Mesenchymal stem cell (in vitro differentiated cells and primary cell): ENCODE results near the gene TNFSF12.
A peak's percentile ranks its signal among the peaks of the same experiment; 100 is the strongest.

ENCODE experiments used
- DNase-seq: peaks from one replicate; pipeline ENCODE4 v3.0.0-alpha.2; 2013
- H2AFZ ChIP-seq: one replicate; pipeline ENCODE4 v1.6.1; 2013; ENCODE audit warnings: low read depth, mild to moderate bottlenecking, control low read depth, inconsistent platforms, low read length, moderate library complexity
- H2AK5ac ChIP-seq: 2 replicates; pipeline ENCODE4 v1.6.1; 2013; ENCODE audit warnings: low read length, moderate library complexity, mild to moderate bottlenecking, inconsistent platforms; ENCODE audit not compliant: severe bottlenecking
- H2BK120ac ChIP-seq: one replicate; pipeline ENCODE4 v1.6.1; 2013; ENCODE audit warnings: low read depth, mild to moderate bottlenecking, inconsistent platforms, low read length, moderate library complexity
- H2BK12ac ChIP-seq, 2 experiments: one replicate each; pipeline ENCODE4 v1.6.1; 2013; ENCODE audit warnings: inconsistent platforms in 2 of 2, low read length in 2 of 2, mild to moderate bottlenecking in 2 of 2, moderate library complexity in 2 of 2, control low read depth in 1 of 2
- H2BK15ac ChIP-seq: one replicate; pipeline ENCODE4 v1.6.1; 2013; ENCODE audit warnings: mild to moderate bottlenecking, low read depth, inconsistent platforms; ENCODE audit not compliant: poor library complexity, severe bottlenecking
- H2BK5ac ChIP-seq: 2 replicates; pipeline ENCODE4 v1.6.1; 2013; ENCODE audit warnings: low read depth, mild to moderate bottlenecking, low read length, control low read depth, inconsistent platforms; ENCODE audit not compliant: poor library complexity, severe bottlenecking
- H3K14ac ChIP-seq, 2 experiments: one replicate each; pipeline ENCODE4 v1.6.1; 2013; ENCODE audit warnings: inconsistent platforms in 2 of 2, low read length in 2 of 2, control low read depth in 1 of 2, mild to moderate bottlenecking in 1 of 2, moderate library complexity in 1 of 2
- H3K18ac ChIP-seq, 2 experiments: one replicate each; pipeline ENCODE4 v1.6.1; 2013; ENCODE audit warnings: inconsistent platforms in 2 of 2, low read length in 2 of 2, control low read depth in 1 of 2, low read depth in 1 of 2, mild to moderate bottlenecking in 1 of 2
- H3K23ac ChIP-seq, 2 experiments: one replicate each; pipeline ENCODE4 v1.6.1; 2013; ENCODE audit warnings: inconsistent platforms in 2 of 2, low read length in 2 of 2, mild to moderate bottlenecking in 2 of 2, moderate library complexity in 2 of 2, control low read depth in 1 of 2
- H3K27ac ChIP-seq: 2 replicates; pipeline ENCODE4 v1.5.1; 2013; ENCODE audit warnings: mild to moderate bottlenecking, moderate library complexity, low read length, control low read depth, inconsistent platforms; ENCODE audit not compliant: poor library complexity, severe bottlenecking
- H3K27me3 ChIP-seq, 2 experiments: 2 replicates each; pipeline versions ENCODE4 v1.6.1 to v1.7.0; 2013; ENCODE audit warnings: low read length in 2 of 2, mild to moderate bottlenecking in 2 of 2, moderate library complexity in 2 of 2, control low read depth in 1 of 2, inconsistent platforms in 1 of 2; ENCODE audit not compliant: control insufficient read depth in 1 of 2, insufficient read depth in 1 of 2
- H3K36me3 ChIP-seq, 2 experiments: 2 replicates each; pipeline versions ENCODE4 v1.6.1 to v1.7.0; 2013; ENCODE audit warnings: low read length in 2 of 2, control low read depth in 1 of 2, inconsistent platforms in 1 of 2, low read depth in 1 of 2, mild to moderate bottlenecking in 1 of 2; ENCODE audit not compliant: insufficient read depth in 2 of 2, control insufficient read depth in 1 of 2
- H3K4ac ChIP-seq, 2 experiments: one replicate each; pipeline ENCODE4 v1.6.1; 2013; ENCODE audit warnings: inconsistent platforms in 2 of 2, low read length in 2 of 2, mild to moderate bottlenecking in 2 of 2, moderate library complexity in 2 of 2, control low read depth in 1 of 2, low read depth in 1 of 2
- H3K4me1 ChIP-seq: 2 replicates; pipeline ENCODE4 v1.6.1; 2013; ENCODE audit warnings: low read depth, low read length, control low read depth; ENCODE audit not compliant: control insufficient read depth, insufficient read depth
- H3K4me2 ChIP-seq: 2 replicates; pipeline ENCODE4 v1.6.1; 2013; ENCODE audit warnings: low read length, mild to moderate bottlenecking, inconsistent platforms; ENCODE audit not compliant: poor library complexity, severe bottlenecking
- H3K4me3 ChIP-seq, 2 experiments: 2 replicates each; pipeline versions ENCODE4 v1.5.1 to v1.7.0; 2013; ENCODE audit warnings: low read length in 2 of 2, mild to moderate bottlenecking in 2 of 2, control low read depth in 1 of 2, low read depth in 1 of 2; ENCODE audit not compliant: insufficient read depth in 1 of 2
- H3K79me1 ChIP-seq: replicated peaks from 2 replicates; pipeline ENCODE4 v1.6.1; 2013; ENCODE audit warnings: mild to moderate bottlenecking, control low read depth, low read length, inconsistent platforms; ENCODE audit not compliant: poor library complexity, severe bottlenecking
- H3K9ac ChIP-seq: 2 replicates; pipeline ENCODE4 v1.7.0; 2013; ENCODE audit warnings: mild to moderate bottlenecking, low read length, moderate library complexity
- H3K9me3 ChIP-seq: 2 replicates; pipeline ENCODE4 v1.7.0; 2013; ENCODE audit warnings: mild to moderate bottlenecking, low read length; ENCODE audit not compliant: control insufficient read depth
- H4K8ac ChIP-seq: one replicate; pipeline ENCODE4 v1.6.1; 2013; ENCODE audit warnings: inconsistent platforms, mild to moderate bottlenecking, low read length, moderate library complexity
- H4K91ac ChIP-seq: one replicate; pipeline ENCODE4 v1.6.1; 2013; ENCODE audit warnings: mild to moderate bottlenecking, low read length, inconsistent platforms
- WGBS: methylation state at CpG from one replicate; pipeline ENCODE4 v1.1.7; 2013; ENCODE audit warnings: mixed read lengths; 5-methylcytosine and 5-hydroxymethylcytosine counted together

Gene TNFSF12

GRCh38 chr17:7574176-7574953, 25.5 kb downstream of the TNFSF12 start:
- WGBS: 45% methylated on average over 11 of the region's 15 CpGs
- Histone ChIP-seq H3K14ac (peak overlapping the region in 1 of 2 experiments; percentile 6), H2BK120ac (no peak overlapping the region), H3K79me1 (peaks cover 12% of the 10 kb centered on the region), H3K36me3 (peaks cover 69 to 75% of the 10 kb centered on the region in 2 experiments), H3K9me3 (no peaks in the 10 kb centered on the region), H3K4me1 (peaks cover 24% of the 10 kb centered on the region), H3K9ac (peak overlapping the region; percentile 98), H3K4ac (no peak overlapping the region), H2BK5ac (no peak overlapping the region), H3K4me3 (peak overlapping the region; percentile 94 to 100), H2AK5ac (no peak overlapping the region), H2BK12ac (no peak overlapping the region), H3K23ac (peak overlapping the region in 1 of 2 experiments; percentile 2), H3K27ac (peak overlapping the region; percentile 14), H2AFZ (no peak overlapping the region), H2BK15ac (no peak overlapping the region), H3K4me2 (peak overlapping the region; percentile 47), H4K8ac (no peak overlapping the region), H3K27me3 (no peaks in the 10 kb centered on the region), H4K91ac (no peak overlapping the region), H3K18ac (peak overlapping the region in 1 of 2 experiments; percentile 28)
- no peak for DNase-seq

DNA sequence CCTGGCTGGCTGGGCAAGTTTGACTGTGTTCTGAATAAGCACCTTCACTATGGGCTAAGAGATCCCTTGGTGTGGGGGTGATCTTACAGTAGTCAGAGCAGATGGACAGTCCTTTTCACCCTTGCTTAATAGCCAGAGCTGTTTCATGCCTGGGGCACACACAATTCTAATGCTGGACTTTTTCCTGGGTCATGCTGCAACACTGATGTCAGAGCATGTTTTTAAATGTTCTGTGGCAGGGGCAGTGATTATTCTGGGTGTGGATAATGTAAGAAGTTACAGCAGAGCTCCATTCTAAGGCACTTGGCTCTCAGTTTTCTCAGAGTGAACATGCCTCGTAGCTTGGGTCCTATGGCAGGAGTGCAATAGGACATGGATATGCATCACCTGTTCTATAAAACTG, 26.6 kb downstream of the TNFSF12 start:
- Histone ChIP-seq H2AK5ac (no peak overlapping the region), H3K4me3 (peak overlapping the region in 1 of 2 experiments; percentile 94), H3K36me3 (peaks cover 64 to 74% of the 10 kb centered on the region in 2 experiments), H3K79me1 (peaks cover 5% of the 10 kb centered on the region), H3K4me1 (peaks cover 29% of the 10 kb centered on the region), H3K27me3 (no peaks in the 10 kb centered on the region), H3K4me2 (no peak overlapping the region), H3K14ac (no peak overlapping the region), H4K8ac (no peak overlapping the region), H3K9ac (peak overlapping the region; percentile 98), H3K4ac (no peak overlapping the region), H3K27ac (no peak overlapping the region), H3K9me3 (no peaks in the 10 kb centered on the region), H3K18ac (no peak overlapping the region), H3K23ac (no peak overlapping the region), H2BK15ac (no peak overlapping the region), H4K91ac (no peak overlapping the region), H2AFZ (no peak overlapping the region), H2BK12ac (no peak overlapping the region), H2BK120ac (no peak overlapping the region), H2BK5ac (no peak overlapping the region)
- DNase-seq: no peak
- WGBS: 83% methylated on average over 1 of the region's 1 CpG

DNA sequence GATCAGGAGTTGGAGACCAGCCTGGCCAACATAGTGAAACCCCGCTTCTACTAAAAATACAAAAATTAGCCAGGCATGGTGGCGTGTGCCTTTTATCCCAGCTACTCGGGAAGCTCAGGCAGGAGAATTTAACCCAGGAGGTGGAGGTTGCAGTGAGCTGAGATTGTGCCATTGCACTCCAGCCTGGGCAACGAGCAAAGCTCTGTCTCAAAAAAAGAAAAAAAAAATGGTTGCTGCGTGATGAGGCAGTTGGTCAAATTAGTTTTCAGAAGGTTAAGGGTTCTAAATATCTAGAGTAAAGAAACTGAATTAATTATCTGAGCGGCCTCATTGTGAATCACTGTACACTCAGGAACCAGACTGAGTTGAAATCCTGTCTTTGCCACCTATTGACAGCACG, 27.1 kb downstream of the TNFSF12 start:
- Histone ChIP-seq H2BK15ac (no peak overlapping the region), H3K4ac (no peak overlapping the region), H3K9ac (peak overlapping the region; percentile 98), H4K8ac (no peak overlapping the region), H3K27ac (no peak overlapping the region), H2BK12ac (no peak overlapping the region), H2BK120ac (no peak overlapping the region), H3K27me3 (no peaks in the 10 kb centered on the region), H3K23ac (no peak overlapping the region), H2AFZ (no peak overlapping the region), H3K36me3 (peaks cover 59 to 73% of the 10 kb centered on the region in 2 experiments), H3K4me2 (no peak overlapping the region), H2AK5ac (no peak overlapping the region), H3K79me1 (peaks cover 2% of the 10 kb centered on the region), H3K18ac (no peak overlapping the region), H3K4me1 (peaks cover 29% of the 10 kb centered on the region), H2BK5ac (no peak overlapping the region), H3K4me3 (peak overlapping the region in 1 of 2 experiments; percentile 94), H4K91ac (no peak overlapping the region), H3K14ac (no peak overlapping the region), H3K9me3 (no peaks in the 10 kb centered on the region)
- no peak for DNase-seq
- WGBS: 93% methylated on average over 7 of the region's 7 CpGs

- H3K9ac ChIP-seq: peak overlapping the region; percentile 98
- WGBS: 94% methylated on average over 14 of the region's 14 CpGs
These were observed 27.6 kb downstream of the TNFSF12 start for GRCh38 chr17:7576432-7576937.

More at GRCh38 chr17:7576432-7576937, 27.6 kb downstream of the TNFSF12 start:
- Histone ChIP-seq H2BK120ac (no peak overlapping the region), H3K18ac (no peak overlapping the region), H3K23ac (no peak overlapping the region), H3K4me2 (no peak overlapping the region), H4K8ac (no peak overlapping the region), H3K14ac (no peak overlapping the region), H2AK5ac (no peak overlapping the region), H3K79me1 (no peaks in the 10 kb centered on the region), H4K91ac (no peak overlapping the region), H2BK12ac (no peak overlapping the region), H3K4ac (no peak overlapping the region), H2AFZ (no peak overlapping the region), H3K4me3 (no peak overlapping the region), H3K9me3 (no peaks in the 10 kb centered on the region), H2BK15ac (no peak overlapping the region), H3K4me1 (peaks cover 28% of the 10 kb centered on the region), H2BK5ac (no peak overlapping the region), H3K27ac (no peak overlapping the region), H3K27me3 (no peaks in the 10 kb centered on the region), H3K36me3 (peaks cover 54 to 71% of the 10 kb centered on the region in 2 experiments)
- no peak for DNase-seq
